Glomerular visceral epithelial cell (primary cell): ENCODE data around the gene SENP1.
"Not testable (repeated sequence)": the region's sequence is repeated elsewhere in the genome, so short reads cannot be mapped to it uniquely, and the experiment has no call there.

Source experiments
- DNase-seq: peaks from one replicate; pipeline ENCODE4 v3.0.0-alpha.2; 2016; ENCODE audit errors: extremely low spot score

The SENP1 gene

GRCh38 chr12:48111312-48111693, 5.4 kb upstream of the SENP1 start:
- DNase-seq: not testable (repeated sequence)

- DNase-seq: no peak
These were observed 4.9 kb upstream of the SENP1 start for GRCh38 chr12:48110691-48111311.

- no peak for DNase-seq
These were observed 3.5 kb upstream of the SENP1 start for GRCh38 chr12:48109424-48109823.

- DNase-seq: no peak
These were observed 1.1 kb upstream of the SENP1 start for GRCh38 chr12:48106681-48107613.

GRCh38 chr12:48105321-48105866, 485 bp downstream of the SENP1 start:
- DNase-seq: no peak

GRCh38 chr12:48104531-48104930, 1.3 kb downstream of the SENP1 start:
- DNase-seq: no peak

- no peak for DNase-seq
These were observed 13.3 kb downstream of the SENP1 start for GRCh38 chr12:48092611-48093010.

- DNase-seq: no peak
These were observed 19.6 kb downstream of the SENP1 start for GRCh38 chr12:48086327-48086726.

- DNase-seq: no peak
These were observed 20.9 kb downstream of the SENP1 start for GRCh38 chr12:48084841-48085460.

- DNase-seq: no peak
These were observed 21.8 kb downstream of the SENP1 start for GRCh38 chr12:48084066-48084465.

GRCh38 chr12:48080821-48081220, 25.1 kb downstream of the SENP1 start:
- DNase-seq: no peak

GRCh38 chr12:48080285-48080684, 25.6 kb downstream of the SENP1 start:
- no peak for DNase-seq

- no peak for DNase-seq
These were observed 27.0 kb downstream of the SENP1 start for GRCh38 chr12:48078901-48079300.

GRCh38 chr12:48077111-48077510, 28.8 kb downstream of the SENP1 start:
- DNase-seq: no peak

- DNase-seq: no peak
These were observed 30.0 kb downstream of the SENP1 start for GRCh38 chr12:48075832-48076231.

- DNase-seq: no peak
These were observed 31.6 kb downstream of the SENP1 start for GRCh38 chr12:48074266-48074665.

GRCh38 chr12:48072266-48072665, 33.6 kb downstream of the SENP1 start:
- DNase-seq: no peak

- no peak for DNase-seq
These were observed 34.1 kb downstream of the SENP1 start for GRCh38 chr12:48071808-48072207.

GRCh38 chr12:48070731-48071130, 35.1 kb downstream of the SENP1 start:
- DNase-seq: no peak

- DNase-seq: no peak
These were observed 35.8 kb downstream of the SENP1 start for GRCh38 chr12:48070033-48070432.

GRCh38 chr12:48069241-48069640, 36.6 kb downstream of the SENP1 start:
- DNase-seq: no peak

GRCh38 chr12:48068457-48068856, 37.4 kb downstream of the SENP1 start:
- DNase-seq: no peak
